A549 (cell line): Measurements from ENCODE around the gene KLHL30.

Source experiments
- CHD4 ChIP-seq: fragments of 200-600 bp; sonication (generic); IDR thresholded peaks from 2 replicates; pipeline ENCODE4 v1.6.1; 2016; ENCODE audit warnings: antibody characterized with exemption, mild to moderate bottlenecking, borderline replicate concordance
- CTCF ChIP-seq: fragments of >200 bp; sonication (Bioruptor Twin); formaldehyde crosslinking; IDR thresholded peaks from 3 replicates; pipeline ENCODE4 v1.5.1; 2016
- EP300 ChIP-seq, 2 experiments: fragments of >200 bp; sonication (Bioruptor Twin); formaldehyde crosslinking; IDR thresholded peaks; 2 replicates in 1 of 2; 3 replicates in 1 of 2; pipeline ENCODE4 v1.6.1; 2016 to 2017
- POLR2A ChIP-seq: IDR thresholded peaks from 2 replicates; pipeline ENCODE4 v1.6.1; 2012; ENCODE audit warnings: mild to moderate bottlenecking, low read length

- no peak for TF ChIP-seq POLR2A
- no peak for TF ChIP-seq EP300 (IDR thresholded peaks at IDR 0.05)
- TF ChIP-seq CHD4: no peak
- no peak for TF ChIP-seq CTCF
These were observed 14.4 kb upstream of the KLHL30 start for GRCh38 chr2:238123991-238124470.
